Endothelial cell (in vitro differentiated cells): ENCODE data around the gene STIP1. TPM values are rescaled to one million over a fixed set of nuclear protein-coding genes. Genes with fewer than 3 reads are reported as not detected.
A peak's percentile ranks its signal among the peaks of the same experiment; 100 is the strongest.

Experiments
- DNase-seq: peaks from one replicate; pipeline ENCODE4 v3.0.0; 2021; ENCODE audit warnings: low spot score
- H3K27ac Mint-ChIP-seq: one replicate; pipeline ENCODE4 v1.8.0; 2021; ENCODE audit warnings: mixed read lengths, inconsistent platforms; ENCODE audit not compliant: unreplicated experiment
- H3K27me3 Mint-ChIP-seq: one replicate; pipeline ENCODE4 v1.8.0; 2021; ENCODE audit warnings: mild to moderate bottlenecking, moderate library complexity, mixed read lengths, inconsistent platforms; ENCODE audit not compliant: unreplicated experiment
- H3K36me3 Mint-ChIP-seq: one replicate; pipeline ENCODE4 v1.8.0; 2021; ENCODE audit warnings: mild to moderate bottlenecking, low read depth, mixed read lengths, inconsistent platforms; ENCODE audit not compliant: unreplicated experiment
- H3K4me1 Mint-ChIP-seq: one replicate; pipeline ENCODE4 v1.8.0; 2021; ENCODE audit warnings: mild to moderate bottlenecking, mixed read lengths, inconsistent platforms; ENCODE audit not compliant: unreplicated experiment
- H3K4me3 Mint-ChIP-seq: one replicate; pipeline ENCODE4 v1.8.0; 2021; ENCODE audit warnings: mild to moderate bottlenecking, mixed read lengths, inconsistent platforms; ENCODE audit not compliant: unreplicated experiment
- H3K9me3 Mint-ChIP-seq: one replicate; pipeline ENCODE4 v1.8.0; 2021; ENCODE audit warnings: mixed read lengths, inconsistent platforms; ENCODE audit not compliant: unreplicated experiment
- CTCF ChIP-seq: fragments of 200-600 bp; sonication (generic); IDR thresholded peaks from one replicate; pipeline ENCODE4 v1.5.0; 2021; ENCODE audit warnings: antibody characterized with exemption; ENCODE audit not compliant: unreplicated experiment
- total RNA-seq: library from RNA; stranded (reverse); fragmentation: NEBNext Ultra II Directional; extraction: Animal tissue kit (Norgen Biotek cat#: 25700); gene quantifications from one replicate; pipeline ENCODE4 v1.2.1, GENCODE V29; 2021; ENCODE audit not compliant: unreplicated experiment

STIP1 gene
- total RNA-seq, 1 donor from 2014 or later = 124 TPM

- Mint-ChIP-seq H3K4me3 (no peak overlapping the region), H3K27me3 (peaks cover 7% of the 10 kb centered on the region), H3K4me1 (peaks cover 22% of the 10 kb centered on the region), H3K9me3 (no peaks in the 10 kb centered on the region), H3K27ac (no peak overlapping the region), H3K36me3 (peaks cover 9% of the 10 kb centered on the region)
- no peak for DNase-seq
- TF ChIP-seq CTCF = no peak
Observed at GRCh38 chr11:64209563-64209843, 23.5 kb downstream of the STIP1 start.

- no peak for DNase-seq
- TF ChIP-seq CTCF = no peak
- H3K36me3 Mint-ChIP-seq = peaks cover 8% of the 10 kb centered on the region
- H3K27ac Mint-ChIP-seq = no peak overlapping the region
- H3K4me1 Mint-ChIP-seq = peaks cover 18% of the 10 kb centered on the region
- no peak overlapping the region for H3K4me3 Mint-ChIP-seq
- H3K9me3 Mint-ChIP-seq = no peaks in the 10 kb centered on the region
- H3K27me3 Mint-ChIP-seq = peaks cover 7% of the 10 kb centered on the region
Observed at GRCh38 chr11:64210301-64211020, 24.5 kb downstream of the STIP1 start.

- peak overlapping the region; percentile 65 for H3K4me3 Mint-ChIP-seq
- no peak for TF ChIP-seq CTCF
- H3K27me3 Mint-ChIP-seq = peaks cover 5% of the 10 kb centered on the region
- H3K27ac Mint-ChIP-seq = no peak overlapping the region
- peaks cover 10% of the 10 kb centered on the region for H3K4me1 Mint-ChIP-seq
- no peak for DNase-seq
- peaks cover 8% of the 10 kb centered on the region for H3K36me3 Mint-ChIP-seq
- no peaks in the 10 kb centered on the region for H3K9me3 Mint-ChIP-seq
Observed at GRCh38 chr11:64211181-64211872, 25.4 kb downstream of the STIP1 start.

- no peaks in the 10 kb centered on the region for H3K9me3 Mint-ChIP-seq
- no peak for DNase-seq
- H3K27me3 Mint-ChIP-seq = peaks cover 13% of the 10 kb centered on the region
- peaks cover 5% of the 10 kb centered on the region for H3K4me1 Mint-ChIP-seq
- no peak overlapping the region for H3K27ac Mint-ChIP-seq
- H3K4me3 Mint-ChIP-seq = no peak overlapping the region
- TF ChIP-seq CTCF = no peak
- peaks cover 13% of the 10 kb centered on the region for H3K36me3 Mint-ChIP-seq
Observed at GRCh38 chr11:64216879-64217278, 30.9 kb downstream of the STIP1 start.
